PFSK-1 (cell line): ENCODE measurements around the gene SYCP2.

Source experiments
- FOXP2 ChIP-seq: optimal IDR thresholded peaks from 2 replicates; pipeline ENCODE3; 2011; ENCODE audit warnings: borderline replicate concordance, control low read depth, inconsistent platforms; ENCODE audit not compliant: insufficient read depth; ENCODE audit errors: extremely low read length, extremely low read depth
- POLR2AphosphoS5 ChIP-seq: IDR thresholded peaks from 2 replicates; pipeline ENCODE4 v1.6.1; 2012; ENCODE audit warnings: low read depth, mild to moderate bottlenecking, control low read depth, low read length, moderate library complexity
- REST ChIP-seq, 2 experiments: IDR thresholded peaks; 2 replicates each; pipeline versions ENCODE4 v1.6.1 to v1.8.0; 2011 to 2012; ENCODE audit warnings: low read depth in 2 of 2, low read length in 2 of 2, control low read depth in 1 of 2, inconsistent platforms in 1 of 2, mild to moderate bottlenecking in 1 of 2, moderate library complexity in 1 of 2; ENCODE audit not compliant: insufficient read depth in 1 of 2
- TAF1 ChIP-seq: IDR thresholded peaks from 2 replicates; pipeline ENCODE4 v1.6.1; 2012; ENCODE audit warnings: low read length, control low read depth, borderline replicate concordance; ENCODE audit not compliant: insufficient read depth

GRCh38 chr20:59888050-59888449 is 45.4 kb downstream of the SYCP2 start:
- no peak for TF ChIP-seq REST (IDR thresholded peaks at IDR 0.05; ENCODE audit: insufficient read depth in 1 of 2, low read depth in 2 of 2, low read length in 2 of 2)
- no peak for TF ChIP-seq FOXP2
- no peak for TF ChIP-seq POLR2AphosphoS5
- no peak for TF ChIP-seq TAF1
